PC-3 (cell line): Measurements from ENCODE around the gene CFAP54. TPM values are rescaled to one million over a fixed set of nuclear protein-coding genes. Genes with fewer than 3 reads are reported as not detected.

Source experiments
- ATAC-seq: fragments of 200-7000 bp; cut with Tn5 transposase; 2 replicates; pipeline ENCODE4 v1.9.1; 2020; ENCODE audit warnings: mild to moderate bottlenecking, moderate library complexity
- BruUV-seq: library from RNA; stranded (reverse); fragments of 400-500 nt; replicated peaks from 2 replicates; lab custom pipeline; 2021; lab: Mats Ljungman, UMichigan
- CTCF ChIA-PET: fragments of 300-600 bp; sonication (Branson Sonifier 250); formaldehyde crosslinking; loops from one replicate; lab custom pipeline; 2022; ENCODE audit warnings: antibody characterized with exemption; lab: Charles Lee
- POLR2A ChIA-PET: fragments of 300-600 bp; sonication (Branson Sonifier 250); formaldehyde crosslinking; loops from one replicate; lab custom pipeline; 2022; ENCODE audit warnings: antibody characterized with exemption; ENCODE audit not compliant: unreplicated experiment; lab: Charles Lee
- DNase-seq: peaks from one replicate; pipeline ENCODE4 v3.0.0-alpha.2; 2015
- H2AFZ ChIP-seq: fragments of 300-600 bp; sonication (generic); 2 replicates; pipeline ENCODE4 v1.6.0; 2016; ENCODE audit warnings: antibody characterized with exemption, low read length
- H3F3A ChIP-seq: fragments of 300-600 bp; sonication (generic); one replicate; pipeline ENCODE4 v1.6.0; 2017; ENCODE audit warnings: antibody characterized with exemption, low read length, control low read depth, mild to moderate bottlenecking; ENCODE audit not compliant: unreplicated experiment
- H3K27ac ChIP-seq: fragments of 300-600 bp; sonication (generic); 2 replicates; pipeline ENCODE4 v1.5.1; 2016; ENCODE audit warnings: mild to moderate bottlenecking, low read length
- H3K27me3 ChIP-seq: fragments of 300-600 bp; sonication (generic); 2 replicates; pipeline ENCODE4 v1.6.1; 2016; ENCODE audit warnings: low read length, mixed read lengths
- H3K36me3 ChIP-seq: fragments of 300-600 bp; sonication (generic); 2 replicates; pipeline ENCODE4 v1.6.1; 2016; ENCODE audit warnings: low read depth, mixed run types, low read length, mixed read lengths
- H3K4me1 ChIP-seq: fragments of 300-600 bp; sonication (generic); 2 replicates; pipeline ENCODE4 v1.5.1; 2016; ENCODE audit warnings: low read length; ENCODE audit not compliant: insufficient read depth
- H3K4me2 ChIP-seq: fragments of 300-600 bp; sonication (generic); 2 replicates; pipeline ENCODE4 v1.6.0; 2016; ENCODE audit warnings: low read length
- H3K4me3 ChIP-seq: fragments of 300-600 bp; sonication (generic); 2 replicates; pipeline ENCODE4 v1.5.1; 2016; ENCODE audit warnings: mild to moderate bottlenecking, low read length, mixed read lengths
- H3K79me2 ChIP-seq: fragments of 300-600 bp; sonication (generic); 2 replicates; pipeline ENCODE4 v1.6.1; 2017; ENCODE audit warnings: low read length, mixed read lengths
- H3K9ac ChIP-seq: fragments of 300-600 bp; sonication (generic); 2 replicates; pipeline ENCODE4 v1.6.0; 2016; ENCODE audit warnings: mild to moderate bottlenecking, low read length
- H3K9me2 ChIP-seq: fragments of 300-600 bp; sonication (generic); replicated peaks from 2 replicates; pipeline ENCODE4 v1.6.1; 2016; ENCODE audit warnings: mixed run types, low read length, mixed read lengths
- H3K9me3 ChIP-seq: fragments of 300-600 bp; sonication (generic); 2 replicates; pipeline ENCODE4 v1.6.1; 2016; ENCODE audit warnings: low read length, mixed read lengths
- H4K20me1 ChIP-seq: fragments of 300-600 bp; sonication (generic); 2 replicates; pipeline ENCODE4 v1.6.1; 2016; ENCODE audit warnings: low read length, mixed read lengths
- EZH2 ChIP-seq: fragments of 300-600 bp; sonication (generic); IDR thresholded peaks from one replicate; pipeline ENCODE4 v1.6.1; 2017; ENCODE audit warnings: antibody characterized with exemption, mild to moderate bottlenecking, low read length; ENCODE audit not compliant: unreplicated experiment
- EZH2phosphoT487 ChIP-seq: fragments of 300-600 bp; sonication (generic); IDR thresholded peaks from 2 replicates; pipeline ENCODE4 v1.6.1; 2018; ENCODE audit warnings: mild to moderate bottlenecking, antibody characterized with exemption, low read length, borderline replicate concordance
- intact Hi-C: fragments of 100-400 bp; cut with micrococcal nuclease; formaldehyde crosslinking; loops from 2 replicates; pipeline ENCODE4 v1.9.0; 2023
- total RNA-seq: library from RNA; depleted of rRNA; stranded (reverse); fragments of >200 nt; gene quantifications from 2 replicates; pipeline ENCODE4 v1.2.3, GENCODE V29; 2014
- TF ChIP-seq, protein P1 (sequence below): fragments of 300-600 bp; sonication (generic); conservative IDR thresholded peaks from 2 replicates; pipeline ENCODE4 v1.5.1; 2017; ENCODE audit warnings: antibody characterized with exemption, low read depth, mild to moderate bottlenecking, low read length

Gene CFAP54
- total RNA-seq, 1 experiment from 2014 or later, result 0.77 TPM

DNA sequence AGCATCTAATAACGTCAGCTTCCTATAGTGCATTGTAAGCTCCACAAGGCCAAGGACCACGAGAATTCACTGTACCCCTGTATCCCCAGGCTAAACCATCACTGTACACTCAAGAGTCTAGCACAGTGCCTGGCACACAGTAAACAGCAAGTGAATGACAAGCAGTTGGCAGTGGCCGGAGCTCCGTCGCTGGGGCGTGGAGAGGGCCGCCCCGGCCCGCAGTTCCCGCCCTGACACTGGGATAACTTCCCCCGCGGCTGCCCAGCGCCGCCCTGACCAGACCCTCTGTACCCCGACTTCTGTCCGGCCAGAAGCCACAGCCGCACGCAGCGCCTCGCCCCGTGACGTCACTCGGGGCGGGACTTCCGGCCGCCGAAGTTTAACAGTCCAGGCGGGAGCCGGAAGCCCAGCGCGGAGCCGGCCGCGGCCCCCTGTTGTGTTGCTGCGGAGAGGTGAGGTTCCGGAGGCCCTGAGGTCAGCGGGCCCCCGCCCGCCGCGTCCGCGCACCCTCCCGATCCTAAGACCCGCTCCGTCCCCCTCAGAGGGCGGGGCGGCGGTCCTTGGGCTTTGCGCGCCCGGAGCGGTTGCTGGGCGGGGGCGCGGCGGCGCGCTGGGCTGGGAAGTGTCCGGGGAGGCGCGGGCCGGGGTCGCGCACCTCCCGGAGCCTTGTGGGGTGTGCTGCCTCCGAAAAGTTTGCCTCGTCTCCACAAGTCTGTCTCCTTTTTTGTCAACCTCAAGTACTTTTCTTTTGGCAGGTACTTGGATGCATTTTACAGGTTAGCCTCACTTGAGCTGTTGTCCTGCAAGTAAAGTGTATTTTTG lies 417.7 kb downstream of the CFAP54 start, which contains the start of gene NEDD1:
NEDD1 (plus strand) TSS at position 409 of the 822 bp plus-strand sequence. CDS start 2,503 bp downstream, outside the sequence.
- no peaks in the 10 kb centered on the region for H3K27me3 ChIP-seq
- peak within 1 kb of the TSS; percentile 90 for H3K9ac ChIP-seq
- H3K4me1 ChIP-seq, result peaks cover 35% of the 10 kb centered on the region
- DNase-seq (peak; percentile 82), ATAC-seq (peak; percentile 88)
- intact Hi-C loops, result loop anchor here (2.0 to 5.0 kb wide), 2 partner anchors 96 to 135 kb away; no protein-coding TSS in a partner anchor
- H2AFZ ChIP-seq, result peak within 1 kb of the TSS; percentile 99
- TF ChIP-seq EZH2phosphoT487, result no peak
- TF ChIP-seq, protein P1, sequence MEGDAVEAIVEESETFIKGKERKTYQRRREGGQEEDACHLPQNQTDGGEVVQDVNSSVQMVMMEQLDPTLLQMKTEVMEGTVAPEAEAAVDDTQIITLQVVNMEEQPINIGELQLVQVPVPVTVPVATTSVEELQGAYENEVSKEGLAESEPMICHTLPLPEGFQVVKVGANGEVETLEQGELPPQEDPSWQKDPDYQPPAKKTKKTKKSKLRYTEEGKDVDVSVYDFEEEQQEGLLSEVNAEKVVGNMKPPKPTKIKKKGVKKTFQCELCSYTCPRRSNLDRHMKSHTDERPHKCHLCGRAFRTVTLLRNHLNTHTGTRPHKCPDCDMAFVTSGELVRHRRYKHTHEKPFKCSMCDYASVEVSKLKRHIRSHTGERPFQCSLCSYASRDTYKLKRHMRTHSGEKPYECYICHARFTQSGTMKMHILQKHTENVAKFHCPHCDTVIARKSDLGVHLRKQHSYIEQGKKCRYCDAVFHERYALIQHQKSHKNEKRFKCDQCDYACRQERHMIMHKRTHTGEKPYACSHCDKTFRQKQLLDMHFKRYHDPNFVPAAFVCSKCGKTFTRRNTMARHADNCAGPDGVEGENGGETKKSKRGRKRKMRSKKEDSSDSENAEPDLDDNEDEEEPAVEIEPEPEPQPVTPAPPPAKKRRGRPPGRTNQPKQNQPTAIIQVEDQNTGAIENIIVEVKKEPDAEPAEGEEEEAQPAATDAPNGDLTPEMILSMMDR, result no peak
- TF ChIP-seq EZH2, result no peak
- no peaks in the 10 kb centered on the region for H4K20me1 ChIP-seq
- H3K9me2 ChIP-seq, result no peaks in the 10 kb centered on the region
- peak within 1 kb of the TSS; percentile 41 for H3K27ac ChIP-seq
- H3K79me2 ChIP-seq, result peaks cover 48% of the 10 kb centered on the region
- peaks cover 10% of the 10 kb centered on the region; the same call in 1 of the 2 replicates for H3K36me3 ChIP-seq
- H3K4me2 ChIP-seq, result peak within 1 kb of the TSS; percentile 95
- ChIA-PET POLR2A (no interaction called here), CTCF (no interaction called here)
- H3K9me3 ChIP-seq, result no peaks in the 10 kb centered on the region
- no peaks in the 10 kb centered on the region for H3F3A ChIP-seq
- H3K4me3 ChIP-seq, result peak within 1 kb of the TSS; percentile 91
- no TSS peak for BruUV-seq

DNA sequence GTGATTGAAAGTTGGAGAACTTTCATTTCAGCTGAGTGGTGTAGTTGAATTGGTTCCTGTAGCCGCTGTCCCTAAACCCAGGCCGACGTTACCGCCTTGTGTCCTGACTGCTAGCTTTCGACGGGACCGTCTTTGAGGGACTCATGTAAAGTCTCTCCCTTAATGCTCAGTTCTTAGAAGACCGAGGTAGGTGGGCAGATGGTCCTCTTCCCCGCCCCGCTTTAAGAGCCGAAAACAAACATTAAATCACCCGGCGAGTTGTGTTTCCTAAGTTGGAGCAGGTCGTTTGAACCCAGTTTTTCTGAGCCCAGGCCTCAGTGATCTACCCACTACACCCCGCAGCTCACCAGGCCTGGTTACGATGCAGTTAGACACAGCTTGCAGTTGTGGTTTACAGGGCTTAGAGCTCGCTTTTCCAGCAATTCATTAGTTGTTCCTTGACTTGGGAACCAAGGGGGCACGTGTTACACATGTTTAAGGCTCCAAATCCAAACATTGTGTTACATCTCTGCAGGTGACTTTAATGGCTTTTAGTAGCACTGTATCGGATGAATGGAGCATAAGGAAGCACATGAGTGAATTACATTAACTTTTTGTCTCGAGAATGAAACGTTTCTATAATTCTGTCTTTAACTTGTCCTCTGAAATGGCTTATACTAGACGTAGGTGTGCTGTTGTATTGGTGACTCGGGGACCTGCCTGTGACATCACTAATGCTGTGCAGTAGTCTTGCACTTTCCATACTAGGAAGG lies 418.5 kb downstream of the CFAP54 start:
- CTCF ChIA-PET, result no interaction called here
- intact Hi-C loops, result loop anchor here (2.0 to 5.0 kb wide), 3 partner anchors 97 to 187 kb away; no protein-coding TSS in a partner anchor
- H3K4me3 ChIP-seq, result peak overlapping the region; percentile 91
- POLR2A ChIA-PET, result no interaction called here
- H3K36me3 ChIP-seq, result peaks cover 11% of the 10 kb centered on the region; the same call in 1 of the 2 replicates
- peaks cover 35% of the 10 kb centered on the region for H3K4me1 ChIP-seq
- ATAC-seq (peak; percentile 42), DNase-seq (peak; percentile 30)
- H2AFZ ChIP-seq, result peak overlapping the region; percentile 99
- H3K27ac ChIP-seq, result peak overlapping the region; percentile 41
- H3K9me2 ChIP-seq, result no peaks in the 10 kb centered on the region
- no peaks in the 10 kb centered on the region for H3K9me3 ChIP-seq
- H3K79me2 ChIP-seq, result peaks cover 56% of the 10 kb centered on the region
- H3K4me2 ChIP-seq, result peak overlapping the region; percentile 95
- no peaks in the 10 kb centered on the region for H3K27me3 ChIP-seq
- TSS peak; percentile 60 for BruUV-seq
- TF ChIP-seq EZH2 (no peak), EZH2phosphoT487 (no peak)
- TF ChIP-seq, protein P1, result no peak
- no peaks in the 10 kb centered on the region for H4K20me1 ChIP-seq
- H3K9ac ChIP-seq, result peak overlapping the region; percentile 90
- H3F3A ChIP-seq, result no peaks in the 10 kb centered on the region
